G401 (cell line): ENCODE data around the gene ACVR1B. TPM values are rescaled to one million over a fixed set of nuclear protein-coding genes. Genes with fewer than 3 reads are reported as not detected.

Experiments
- DNase-seq: peaks from one replicate; pipeline ENCODE4 v3.0.0-alpha.2; 2015; ENCODE audit warnings: low spot score
- in situ Hi-C: cut with HindIII; loops from 2 replicates; pipeline ENCODE4 v1.10.0; 2016; ENCODE audit warnings: low sequenced_read_pairs, mixed read lengths
- total RNA-seq: library from RNA; depleted of rRNA; stranded (reverse); fragments of >200 nt; shearing (Covaris generic); gene quantifications from 2 replicates; pipeline ENCODE4 v1.2.3, GENCODE V29; 2014

ACVR1B gene
- total RNA-seq, 1 experiment from 2014 or later: 3.0 TPM

GRCh38 chr12:51915003-51915625 is 36.4 kb upstream of the ACVR1B start:
- DNase-seq: no peak

GRCh38 chr12:51915951-51916350 is 35.5 kb upstream of the ACVR1B start:
- in situ Hi-C loops: no loop called here
- no peak for DNase-seq

More at GRCh38 chr12:51915003-51915625, 36.4 kb upstream of the ACVR1B start:
- in situ Hi-C loops: no loop called here

- in situ Hi-C loops: no loop called here
- no peak for DNase-seq
Observed at GRCh38 chr12:51917041-51917590, 34.4 kb upstream of the ACVR1B start.

GRCh38 chr12:51917746-51918453 is 33.6 kb upstream of the ACVR1B start:
- no peak for DNase-seq
- in situ Hi-C loops: no loop called here

- in situ Hi-C loops: no loop called here
- DNase-seq: no peak
Observed at GRCh38 chr12:51920046-51920445, 31.5 kb upstream of the ACVR1B start.

- no peak for DNase-seq
- in situ Hi-C loops: no loop called here
Observed at GRCh38 chr12:51921017-51921725, 30.3 kb upstream of the ACVR1B start.

GRCh38 chr12:51922146-51922545 is 29.4 kb upstream of the ACVR1B start:
- in situ Hi-C loops: no loop called here

GRCh38 chr12:51922762-51923505 is 28.6 kb upstream of the ACVR1B start:
- in situ Hi-C loops: no loop called here
- no peak for DNase-seq

More at GRCh38 chr12:51922146-51922545, 29.4 kb upstream of the ACVR1B start:
- DNase-seq: no peak

- DNase-seq: no peak
- in situ Hi-C loops: no loop called here
Observed at GRCh38 chr12:51923506-51924365, 27.8 kb upstream of the ACVR1B start.

GRCh38 chr12:51924551-51925319 is 26.8 kb upstream of the ACVR1B start:
- in situ Hi-C loops: no loop called here

GRCh38 chr12:51925346-51926063 is 26.0 kb upstream of the ACVR1B start:
- DNase-seq: no peak
- in situ Hi-C loops: no loop called here

More at GRCh38 chr12:51924551-51925319, 26.8 kb upstream of the ACVR1B start:
- DNase-seq: no peak

- DNase-seq: no peak
- in situ Hi-C loops: no loop called here
Observed at GRCh38 chr12:51926064-51926632, 25.4 kb upstream of the ACVR1B start.

- in situ Hi-C loops: no loop called here
- DNase-seq: peak; percentile 10
Observed at GRCh38 chr12:51926718-51927117, 24.8 kb upstream of the ACVR1B start.

GRCh38 chr12:51932218-51933076 is 19.1 kb upstream of the ACVR1B start:
- in situ Hi-C loops: no loop called here
- DNase-seq: no peak

GRCh38 chr12:51934080-51934479 is 17.4 kb upstream of the ACVR1B start:
- DNase-seq: no peak
- in situ Hi-C loops: no loop called here

- DNase-seq: no peak
- in situ Hi-C loops: no loop called here
Observed at GRCh38 chr12:51937926-51938325, 13.6 kb upstream of the ACVR1B start.
